ENCODE measurements around the gene SLITRK3. TPM values are rescaled to one million over a fixed set of nuclear protein-coding genes. Genes with fewer than 3 reads are reported as not detected.
A peak's percentile ranks its signal among the peaks of the same experiment; 100 is the strongest.
"Not testable (repeated sequence)": the region's sequence is repeated elsewhere in the genome, so short reads cannot be mapped to it uniquely, and the experiment has no call there.

Gene SLITRK3
- total RNA-seq, 1 donor from 2014 or later: 0.10 TPM

GRCh38 chr3:165188452-165188851 lies 7.7 kb downstream of the SLITRK3 start:
- DNase-seq: no peak

GRCh38 chr3:165185707-165186327 lies 10.4 kb downstream of the SLITRK3 start:
- peak; percentile 36 for DNase-seq

GRCh38 chr3:165181556-165181955 lies 14.6 kb downstream of the SLITRK3 start:
- DNase-seq: no peak

GRCh38 chr3:165170236-165170635 lies 25.9 kb downstream of the SLITRK3 start:
- DNase-seq: no peak

GRCh38 chr3:165169368-165169767 lies 26.8 kb downstream of the SLITRK3 start:
- DNase-seq: no peak

- no peak for DNase-seq
Measured at GRCh38 chr3:165162883-165163282, 33.3 kb downstream of the SLITRK3 start.

GRCh38 chr3:165159760-165160421 lies 36.3 kb downstream of the SLITRK3 start:
- no peak for DNase-seq

- DNase-seq: no peak
Measured at GRCh38 chr3:165158011-165158410, 38.2 kb downstream of the SLITRK3 start.

GRCh38 chr3:165156757-165157420 lies 39.3 kb downstream of the SLITRK3 start:
- DNase-seq: no peak

- DNase-seq: no peak
Measured at GRCh38 chr3:165148876-165149441, 47.2 kb downstream of the SLITRK3 start.

- DNase-seq: no peak
Measured at GRCh38 chr3:165144271-165144670, 51.9 kb downstream of the SLITRK3 start.

GRCh38 chr3:165139918-165140317 lies 56.3 kb downstream of the SLITRK3 start:
- DNase-seq: not testable (repeated sequence)

Other genes starting within 250 kb of the SLITRK3 start
- not detected for gene SI, start 117.9 kb downstream of the SLITRK3 start, total RNA-seq

All from skin of body (tissue), 2 donors.